Upper lobe of left lung (tissue), 4 donors: ENCODE data around the gene TTC7B.

Experiments used
- EP300 ChIP-seq, 4 donors: sonication (generic); formaldehyde crosslinking; IDR thresholded peaks; one replicate each; pipeline ENCODE4 v1.5.1; 2017; ENCODE audit warnings: antibody characterized with exemption in 4 of 4, control low read depth in 2 of 4
- POLR2A ChIP-seq, 4 donors: fragments of 450-650 bp; IDR thresholded peaks; one replicate each; pipeline ENCODE4 v1.5.1; 2016 to 2017; ENCODE audit warnings: antibody characterized with exemption in 4 of 4, mild to moderate bottlenecking in 2 of 4
- POLR2AphosphoS5 ChIP-seq, 2 donors: sonication (generic); formaldehyde crosslinking; IDR thresholded peaks; one replicate each; pipeline ENCODE4 v1.5.1; 2017; ENCODE audit warnings: antibody characterized with exemption in 2 of 2
- TF ChIP-seq, protein P1 (sequence below), 6 experiments: fragments of 450-650 bp in 4 of 6; fragments of 200-600 bp in 2 of 6; sonication (generic) in 2 of 6; IDR thresholded peaks; one replicate each; pipeline ENCODE4 v1.5.1; 2016 to 2019; ENCODE audit warnings: antibody characterized with exemption in 6 of 6

DNA sequence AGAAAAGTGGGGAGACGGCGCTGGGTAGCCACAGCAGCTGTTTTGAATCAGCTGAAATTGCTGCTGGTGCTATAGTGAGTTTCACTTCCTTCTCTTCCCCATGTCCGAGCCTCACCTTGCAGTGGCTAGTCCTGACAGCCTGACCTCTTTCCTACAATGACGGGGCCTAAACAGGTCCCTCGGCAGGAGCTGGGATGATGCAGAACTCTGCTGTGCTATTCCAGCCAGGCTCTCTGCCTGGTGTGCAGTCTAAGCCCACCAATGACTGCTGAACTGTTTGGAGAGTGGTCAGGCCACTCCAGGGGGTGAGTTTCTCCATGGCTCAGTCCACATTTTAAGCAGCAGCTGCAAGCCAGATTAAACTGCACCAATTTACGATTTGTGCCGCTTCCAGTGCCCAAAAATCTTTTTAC is 207.3 kb downstream of the TTC7B start:
- TF ChIP-seq, protein P1, sequence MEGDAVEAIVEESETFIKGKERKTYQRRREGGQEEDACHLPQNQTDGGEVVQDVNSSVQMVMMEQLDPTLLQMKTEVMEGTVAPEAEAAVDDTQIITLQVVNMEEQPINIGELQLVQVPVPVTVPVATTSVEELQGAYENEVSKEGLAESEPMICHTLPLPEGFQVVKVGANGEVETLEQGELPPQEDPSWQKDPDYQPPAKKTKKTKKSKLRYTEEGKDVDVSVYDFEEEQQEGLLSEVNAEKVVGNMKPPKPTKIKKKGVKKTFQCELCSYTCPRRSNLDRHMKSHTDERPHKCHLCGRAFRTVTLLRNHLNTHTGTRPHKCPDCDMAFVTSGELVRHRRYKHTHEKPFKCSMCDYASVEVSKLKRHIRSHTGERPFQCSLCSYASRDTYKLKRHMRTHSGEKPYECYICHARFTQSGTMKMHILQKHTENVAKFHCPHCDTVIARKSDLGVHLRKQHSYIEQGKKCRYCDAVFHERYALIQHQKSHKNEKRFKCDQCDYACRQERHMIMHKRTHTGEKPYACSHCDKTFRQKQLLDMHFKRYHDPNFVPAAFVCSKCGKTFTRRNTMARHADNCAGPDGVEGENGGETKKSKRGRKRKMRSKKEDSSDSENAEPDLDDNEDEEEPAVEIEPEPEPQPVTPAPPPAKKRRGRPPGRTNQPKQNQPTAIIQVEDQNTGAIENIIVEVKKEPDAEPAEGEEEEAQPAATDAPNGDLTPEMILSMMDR (IDR thresholded peaks at IDR 0.05), result no peak
- TF ChIP-seq POLR2A (IDR thresholded peaks at IDR 0.05), result no peak
- no peak for TF ChIP-seq POLR2AphosphoS5 (IDR thresholded peaks at IDR 0.05)
- TF ChIP-seq EP300 (IDR thresholded peaks at IDR 0.05), result no peak
